ENCODE results near the gene ZNF469.
"Not testable (repeated sequence)": the region's sequence is repeated elsewhere in the genome, so short reads cannot be mapped to it uniquely, and the experiment has no call there.

The ZNF469 gene

DNA sequence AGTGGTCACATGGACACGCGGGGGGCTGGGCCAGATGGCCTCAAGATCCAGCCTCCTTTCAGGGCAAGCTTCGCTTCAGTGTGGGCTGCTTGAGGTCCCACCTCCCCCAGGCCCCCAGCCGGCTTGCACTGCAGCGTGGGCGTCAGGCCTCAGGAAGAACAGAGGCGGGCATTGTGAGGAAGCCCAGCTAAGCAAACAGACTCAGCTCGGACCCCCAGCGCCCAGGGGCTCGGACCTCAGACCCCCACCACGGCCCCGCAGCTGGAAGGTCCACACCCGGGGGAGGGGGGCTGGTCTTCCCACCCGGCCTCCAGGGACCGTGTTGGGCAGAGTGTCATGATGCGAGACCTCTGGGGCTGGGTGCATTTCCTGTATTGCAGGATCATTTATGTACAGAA lies 24.7 kb upstream of the ZNF469 start:
- DNase-seq (ENCODE audit: low read depth), result no peak

GRCh38 chr16:88359008-88359407 lies 23.8 kb upstream of the ZNF469 start:
- no peak for DNase-seq (ENCODE audit: low read depth)

DNA sequence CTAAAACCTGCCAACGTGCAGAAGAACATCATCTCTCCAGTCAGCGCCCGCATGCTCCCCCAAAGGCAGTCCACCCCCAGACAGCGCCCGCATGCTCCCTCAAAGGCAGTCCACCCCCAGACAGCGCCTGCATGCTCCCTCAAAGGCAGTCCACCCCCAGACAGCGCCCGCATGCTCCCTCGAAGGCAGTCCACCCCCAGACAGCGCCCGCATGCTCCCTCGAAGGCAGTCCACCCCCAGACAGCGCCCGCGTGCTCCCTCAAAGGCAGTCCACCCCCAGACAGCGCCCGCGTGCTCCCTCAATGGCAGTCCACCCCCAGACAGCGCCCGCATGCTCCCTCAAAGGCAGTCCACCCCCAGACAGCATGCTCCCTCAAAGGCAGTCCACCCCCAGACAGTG lies 22.4 kb upstream of the ZNF469 start:
- not testable (repeated sequence) for DNase-seq (ENCODE audit: low read depth)

DNA sequence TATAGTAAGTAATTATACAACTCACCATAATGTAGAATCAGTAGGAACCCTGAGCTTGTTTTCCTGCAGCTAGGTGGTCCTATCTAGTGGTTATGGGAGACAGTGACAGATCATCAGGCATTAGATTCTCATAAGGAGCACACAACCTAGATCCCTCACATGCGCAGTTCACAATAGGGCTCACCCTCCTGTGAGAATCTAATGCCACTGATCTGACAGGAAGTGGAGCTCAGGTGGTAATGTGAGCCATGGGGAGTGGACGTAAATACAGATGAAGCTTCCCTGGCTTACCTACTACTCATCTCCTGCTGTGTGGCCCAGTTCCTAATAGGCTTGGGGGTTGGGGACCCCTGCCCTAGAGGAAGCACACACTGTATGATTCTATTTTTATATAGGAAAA lies 21.8 kb upstream of the ZNF469 start:
- DNase-seq (ENCODE audit: low read depth), result no peak

DNA sequence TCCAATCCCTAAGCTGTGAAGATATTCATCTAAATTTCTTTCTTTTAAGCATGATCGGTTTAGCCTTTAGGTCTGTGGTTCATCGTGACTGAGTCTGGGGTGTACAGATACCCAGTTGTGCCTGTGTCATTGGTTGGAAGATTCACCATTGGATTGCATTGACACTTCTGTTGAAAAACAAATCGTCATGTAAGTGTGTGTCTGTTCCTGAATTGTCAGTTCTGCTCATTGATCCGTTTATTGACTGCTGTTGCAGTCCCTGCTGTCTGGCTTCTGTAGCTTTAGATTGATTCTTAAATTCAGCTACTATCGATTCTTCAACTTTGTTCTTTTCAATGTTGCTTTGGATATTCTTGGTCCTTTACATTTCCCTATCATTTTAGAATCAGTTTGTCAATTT lies 21.0 kb upstream of the ZNF469 start:
- no peak for DNase-seq (ENCODE audit: low read depth)

DNA sequence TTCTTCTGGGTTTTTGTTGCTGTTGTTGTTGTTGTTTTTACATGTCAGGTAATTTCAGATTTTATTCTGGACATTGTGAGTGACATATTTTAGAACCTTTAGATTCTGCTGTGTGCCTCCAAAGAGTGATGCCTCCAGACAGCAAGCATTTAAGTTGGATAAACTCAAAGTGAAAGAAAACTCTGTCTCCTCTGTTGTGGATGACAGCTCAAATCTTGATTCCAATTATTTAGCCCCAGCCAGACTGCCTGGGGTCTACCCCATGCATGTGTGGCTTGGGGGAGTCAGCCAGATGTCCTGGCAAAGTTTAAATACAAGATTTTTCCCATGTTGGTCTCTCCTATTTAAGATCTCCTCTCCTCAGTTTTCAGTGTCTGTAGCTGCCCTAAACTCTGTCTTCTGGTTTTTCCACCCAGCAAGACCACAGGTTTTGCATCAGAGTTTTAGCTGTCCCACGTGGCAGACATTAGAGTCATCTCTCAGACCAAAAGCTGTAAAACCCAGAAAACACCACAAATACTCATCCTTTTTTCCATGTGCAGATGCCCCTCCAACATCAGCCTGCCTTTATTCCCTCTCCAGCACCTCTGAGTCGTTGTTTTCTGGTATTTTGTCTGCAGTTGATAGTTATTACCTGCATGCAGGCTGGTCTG lies 19.4 kb upstream of the ZNF469 start:
- no peak for DNase-seq (ENCODE audit: low read depth)

GRCh38 chr16:88365244-88365865 lies 17.4 kb upstream of the ZNF469 start:
- DNase-seq (ENCODE audit: low read depth), result no peak

DNA sequence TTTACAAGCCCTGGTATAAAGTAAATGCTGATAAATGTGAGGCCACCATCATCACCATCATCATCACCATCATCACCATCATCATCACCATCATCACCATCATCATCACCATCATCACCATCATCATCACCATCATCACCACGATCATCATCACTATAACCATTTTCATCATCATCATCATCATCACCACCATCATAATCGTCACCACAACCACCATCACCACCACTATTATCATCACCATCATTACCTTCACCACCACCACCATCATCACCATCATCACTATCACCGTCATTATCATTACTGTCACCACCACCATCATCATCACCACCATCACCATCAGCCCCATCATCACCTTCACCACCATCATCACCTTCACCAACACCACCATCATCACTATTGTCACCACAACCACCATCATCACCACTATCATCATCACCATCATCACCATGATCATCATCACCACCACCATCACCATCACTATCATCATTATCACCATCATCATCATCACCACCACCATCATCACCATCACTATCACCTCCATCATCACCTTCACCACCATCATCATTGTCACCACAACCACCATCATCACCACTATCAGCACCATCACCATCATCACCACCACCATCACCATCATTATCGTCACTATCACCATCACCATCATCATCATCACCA lies 16.6 kb upstream of the ZNF469 start:
- no peak for DNase-seq (ENCODE audit: low read depth)

GRCh38 chr16:88366704-88367047 lies 16.1 kb upstream of the ZNF469 start:
- no peak for DNase-seq (ENCODE audit: low read depth)

GRCh38 chr16:88367560-88367959 lies 15.2 kb upstream of the ZNF469 start:
- DNase-seq (ENCODE audit: low read depth), result no peak

GRCh38 chr16:88368036-88368435 lies 14.7 kb upstream of the ZNF469 start:
- no peak for DNase-seq (ENCODE audit: low read depth)

DNA sequence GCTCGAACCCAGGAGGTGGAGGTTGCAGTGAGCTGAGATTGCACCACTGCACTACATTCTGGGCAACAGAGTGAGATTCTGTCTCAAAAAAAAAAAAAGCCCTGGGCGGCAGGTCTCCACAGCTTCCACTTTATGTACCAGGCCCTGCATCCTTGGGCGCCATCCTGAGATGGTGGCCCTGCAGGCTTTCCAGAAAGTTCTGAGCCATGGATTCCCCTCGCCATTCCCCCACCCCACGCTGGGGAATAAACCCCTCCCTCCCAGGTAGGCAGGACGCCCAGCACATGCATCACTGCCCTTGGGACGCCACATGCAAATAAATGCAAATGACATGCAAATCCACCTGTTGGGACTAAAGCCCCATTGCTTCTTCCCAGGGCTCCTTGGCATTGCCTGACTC lies 13.8 kb upstream of the ZNF469 start:
- no peak for DNase-seq (ENCODE audit: low read depth)

DNA sequence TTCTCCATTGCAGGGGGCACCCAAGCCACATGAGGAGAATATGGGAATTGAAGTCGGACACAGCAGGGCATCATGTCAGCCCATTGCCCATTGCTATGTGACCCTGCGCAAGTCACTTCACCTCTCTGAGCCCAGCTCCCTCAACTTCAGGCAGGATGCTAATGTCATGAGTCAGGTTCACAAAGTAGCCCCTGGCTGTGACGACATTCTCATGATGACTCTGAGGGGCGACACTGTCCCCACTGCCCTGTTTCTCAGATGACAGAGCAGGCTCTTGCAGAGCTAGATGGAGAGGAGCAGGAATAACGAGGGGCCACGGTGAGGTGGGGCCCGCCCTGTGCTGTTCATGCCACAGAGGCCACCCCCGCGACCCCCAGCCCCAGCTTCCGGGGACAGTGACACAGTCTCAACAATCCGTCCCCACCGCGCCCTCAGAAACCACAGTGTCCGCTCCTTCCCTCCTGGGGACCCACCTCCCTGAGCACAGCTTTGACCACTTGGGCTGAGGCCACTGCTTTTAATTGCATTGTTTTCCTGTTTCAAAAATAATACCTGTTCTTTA lies 13.2 kb upstream of the ZNF469 start:
- DNase-seq (ENCODE audit: low read depth), result no peak

DNA sequence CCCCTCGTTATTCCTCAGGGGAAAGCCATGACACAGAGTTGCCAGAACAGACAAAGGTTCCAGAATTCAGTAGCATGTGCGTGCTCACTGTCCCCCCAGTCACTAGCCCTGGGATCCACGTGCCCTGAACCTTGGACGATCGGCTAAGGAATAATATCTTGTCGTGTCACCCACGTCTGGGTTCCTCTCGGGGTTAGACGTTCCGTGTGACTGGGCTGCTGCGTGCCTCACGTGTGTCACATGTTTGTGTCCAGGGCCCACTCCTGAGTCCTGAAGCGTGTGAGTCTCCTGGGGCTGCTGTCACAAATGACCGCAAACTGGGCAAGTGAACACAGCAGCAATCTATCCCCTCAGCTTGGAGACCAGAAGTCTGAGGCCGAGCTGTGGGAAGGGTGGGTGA lies 12.4 kb upstream of the ZNF469 start:
- DNase-seq (ENCODE audit: low read depth), result no peak

GRCh38 chr16:88372522-88372921 lies 10.2 kb upstream of the ZNF469 start:
- no peak for DNase-seq (ENCODE audit: low read depth)

GRCh38 chr16:88373211-88373610 lies 9.5 kb upstream of the ZNF469 start:
- DNase-seq (ENCODE audit: low read depth), result no peak

GRCh38 chr16:88373927-88374492 lies 8.7 kb upstream of the ZNF469 start:
- DNase-seq (ENCODE audit: low read depth), result no peak

- DNase-seq (ENCODE audit: low read depth), result no peak
Observed at GRCh38 chr16:88374736-88375135, 8.0 kb upstream of the ZNF469 start.

DNA sequence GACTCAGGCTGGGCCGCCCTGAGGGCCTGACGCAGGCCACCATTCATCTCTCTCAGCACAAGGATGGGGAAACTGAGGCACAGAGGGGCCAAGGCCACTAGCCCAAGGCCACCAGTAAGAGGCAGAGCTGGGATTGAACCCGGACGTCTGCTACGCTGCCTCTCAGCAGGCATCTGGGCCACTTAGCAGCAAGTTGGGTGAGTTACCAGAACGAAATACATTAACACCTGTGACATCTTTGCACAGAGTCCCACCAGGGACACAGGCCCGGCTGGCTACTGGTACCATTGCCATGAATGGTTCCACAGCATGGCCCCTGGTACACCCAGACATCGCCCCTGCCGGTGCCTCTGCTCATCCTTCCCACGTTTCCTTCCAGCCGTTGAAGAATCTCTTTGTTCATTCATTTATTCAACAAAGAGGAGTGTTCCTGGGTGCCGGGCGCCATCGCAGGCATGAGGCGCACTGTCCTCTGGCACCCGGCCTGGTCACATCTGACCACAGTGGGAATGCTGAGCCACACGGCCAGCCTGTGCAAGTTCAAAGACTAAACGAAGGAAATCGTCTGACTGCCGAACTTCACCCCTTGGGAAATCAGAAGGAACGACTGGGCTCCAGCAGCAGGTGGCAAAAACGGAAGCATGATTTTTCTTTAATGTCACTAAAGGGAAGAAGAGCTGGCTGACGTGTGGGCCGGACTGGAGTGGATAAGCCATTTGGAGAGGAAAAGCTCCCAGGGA lies 7.4 kb upstream of the ZNF469 start:
- no peak for DNase-seq (ENCODE audit: low read depth)

DNA sequence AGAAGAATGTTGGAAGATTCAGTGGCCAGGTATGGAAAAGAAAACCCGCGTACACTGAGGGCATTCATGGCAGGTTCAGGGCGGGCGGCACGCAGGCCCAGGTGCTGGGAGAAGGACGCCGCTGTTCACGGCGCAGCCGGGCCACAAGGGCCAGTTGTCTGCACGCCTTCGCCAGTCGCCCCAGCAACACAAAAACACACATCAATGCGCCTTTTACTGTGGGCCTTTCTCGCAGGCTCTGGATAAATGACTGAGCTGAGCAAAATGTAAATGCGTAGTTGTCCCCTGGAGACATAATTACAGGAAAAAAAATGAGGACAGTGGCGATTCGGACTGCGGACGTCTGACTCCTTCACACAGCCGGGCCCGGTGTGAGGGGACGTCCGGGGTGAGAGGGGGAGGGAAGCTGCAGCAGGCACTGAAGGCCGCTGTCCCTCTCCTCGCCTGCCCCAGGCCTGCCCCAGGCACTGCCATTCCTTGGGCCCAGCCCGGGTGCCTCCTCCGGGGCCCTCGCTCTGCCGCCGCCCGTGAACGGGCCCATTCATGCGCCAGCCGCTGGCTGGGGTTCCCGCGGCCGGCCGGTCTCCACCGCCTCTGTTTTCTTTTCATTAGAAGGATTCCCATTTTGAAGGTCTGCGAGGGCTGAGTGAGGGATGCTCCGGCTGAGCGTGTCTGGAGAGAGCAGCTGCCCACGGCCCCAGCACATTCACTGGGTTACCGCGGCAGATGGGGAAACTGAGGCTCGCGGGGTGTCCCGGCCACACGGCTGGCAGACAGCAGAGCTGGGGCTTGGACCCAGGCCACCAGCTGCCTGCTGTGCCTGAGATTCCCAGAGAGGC lies 6.5 kb upstream of the ZNF469 start:
- no peak for DNase-seq (ENCODE audit: low read depth)
